Panc1 (cell line): ENCODE data around the gene SLC44A1. TPM values are rescaled to one million over a fixed set of nuclear protein-coding genes. Genes with fewer than 3 reads are reported as not detected.

Experiments used
- ATAC-seq: fragments of 200-7000 bp; cut with Tn5 transposase; 2 replicates; pipeline ENCODE4 v1.9.1; 2020; ENCODE audit warnings: mild to moderate bottlenecking, moderate library complexity
- BruUV-seq: library from RNA; stranded (reverse); fragments of 400-500 nt; replicated peaks from 2 replicates; lab custom pipeline; 2021; lab: Mats Ljungman, UMichigan
- CTCF ChIA-PET: fragments of 300-600 bp; sonication (Branson Sonifier 250); formaldehyde crosslinking; loops from one replicate; lab custom pipeline; 2022; ENCODE audit warnings: antibody characterized with exemption; lab: Charles Lee
- POLR2A ChIA-PET: fragments of 300-600 bp; sonication (Branson Sonifier 250); formaldehyde crosslinking; loops from one replicate; lab custom pipeline; 2022; ENCODE audit warnings: antibody characterized with exemption; lab: Charles Lee
- DNase-seq: peaks from one replicate; pipeline ENCODE4 v3.0.0-alpha.2; 2010; ENCODE audit warnings: low read depth, low spot score
- H3K27ac ChIP-seq: 2 replicates; pipeline ENCODE4 v1.5.1; 2011; ENCODE audit warnings: mild to moderate bottlenecking, low read length, inconsistent platforms
- H3K27me3 ChIP-seq: fragments of 200-500 bp; sonication (Bioruptor generic); 2 replicates; pipeline ENCODE4 v1.6.0; 2014; ENCODE audit warnings: low read length, inconsistent platforms; ENCODE audit not compliant: control insufficient read depth, insufficient read depth
- H3K36me3 ChIP-seq: fragments of 200-500 bp; sonication (Bioruptor generic); 2 replicates; pipeline ENCODE4 v1.5.1; 2014; ENCODE audit warnings: inconsistent platforms, mild to moderate bottlenecking, low read length, moderate library complexity; ENCODE audit not compliant: control insufficient read depth, insufficient read depth
- H3K4me1 ChIP-seq: 2 replicates; pipeline ENCODE4 v1.5.1; 2011; ENCODE audit warnings: inconsistent platforms, mild to moderate bottlenecking, low read length, moderate library complexity; ENCODE audit not compliant: control insufficient read depth, insufficient read depth
- H3K4me3 ChIP-seq, 2 experiments: 2 replicates each; pipeline ENCODE4 v1.5.1; 2011 to 2012; ENCODE audit warnings: low read depth in 2 of 2, low read length in 2 of 2, mild to moderate bottlenecking in 2 of 2, inconsistent platforms in 1 of 2, moderate library complexity in 1 of 2
- H3K9me3 ChIP-seq: fragments of 200-500 bp; sonication (Bioruptor generic); 2 replicates; pipeline ENCODE4 v1.5.1; 2014; ENCODE audit warnings: low read depth, mild to moderate bottlenecking, inconsistent platforms, low read length, moderate library complexity; ENCODE audit not compliant: control insufficient read depth, insufficient read depth
- CTCF ChIP-seq: fragments of 450-650 bp; IDR thresholded peaks from 2 replicates; pipeline ENCODE4 v1.5.1; 2017; ENCODE audit warnings: mild to moderate bottlenecking
- POLR2AphosphoS5 ChIP-seq: IDR thresholded peaks from 2 replicates; pipeline ENCODE4 v1.6.1; 2012; ENCODE audit warnings: mild to moderate bottlenecking, low read depth, low read length, moderate library complexity
- SIN3A ChIP-seq: IDR thresholded peaks from 2 replicates; pipeline ENCODE4 v1.6.1; 2012; ENCODE audit warnings: low read depth, mild to moderate bottlenecking, low read length, moderate library complexity, borderline replicate concordance; ENCODE audit not compliant: insufficient read depth
- TCF7L2 ChIP-seq: IDR thresholded peaks from 2 replicates; pipeline ENCODE4 v1.6.1; 2011; ENCODE audit warnings: mild to moderate bottlenecking, low read depth, low read length, inconsistent platforms
- in situ Hi-C: cut with HindIII; loops from 2 replicates; pipeline ENCODE4 v1.10.0; 2016; ENCODE audit warnings: low sequenced_read_pairs, low pct_unique_long_range_greater_than_20kb
- intact Hi-C: fragments of 100-400 bp; cut with micrococcal nuclease; formaldehyde crosslinking; loops from one replicate; pipeline ENCODE4 v1.10.0; 2022; ENCODE audit not compliant: unreplicated experiment
- total RNA-seq: library from RNA; stranded (reverse); gene quantifications from one replicate; pipeline ENCODE4 v1.2.1, GENCODE V29; 2021; ENCODE audit not compliant: unreplicated experiment
- TF ChIP-seq, protein P1 (sequence below), 2 experiments: IDR thresholded peaks; 2 replicates each; pipeline ENCODE4 v1.6.1; 2011 to 2012; ENCODE audit warnings: low read depth in 2 of 2, control low read depth in 1 of 2, low read length in 1 of 2, mild to moderate bottlenecking in 1 of 2, moderate library complexity in 1 of 2; ENCODE audit not compliant: insufficient read depth in 1 of 2

Gene SLC44A1
- total RNA-seq, 1 experiment from 2014 or later = 8.7 TPM

GRCh38 chr9:105449081-105449480, 204.6 kb downstream of the SLC44A1 start:
- CTCF ChIA-PET = no interaction called here
- Histone ChIP-seq H3K9me3 (no peaks in the 10 kb centered on the region), H3K4me1 (no peaks in the 10 kb centered on the region), H3K36me3 (0 out of 2 replicates have a peak, but pooled peaks cover 3% of the 10 kb centered on the region), H3K4me3 (peak overlapping the region; percentile 71 to 76), H3K27me3 (no peaks in the 10 kb centered on the region), H3K27ac (peak overlapping the region; percentile 92; the same call in 1 of the 2 replicates)
- no peak for ATAC-seq
- in situ Hi-C loops = no loop called here
- intact Hi-C loops = no loop called here
- DNase-seq = no peak
- POLR2A ChIA-PET = no interaction called here
- TSS peak; percentile 72 for BruUV-seq
- no peak for TF ChIP-seq POLR2AphosphoS5
- no peak for TF ChIP-seq TCF7L2
- no peak for TF ChIP-seq SIN3A
- TF ChIP-seq, protein P1, sequence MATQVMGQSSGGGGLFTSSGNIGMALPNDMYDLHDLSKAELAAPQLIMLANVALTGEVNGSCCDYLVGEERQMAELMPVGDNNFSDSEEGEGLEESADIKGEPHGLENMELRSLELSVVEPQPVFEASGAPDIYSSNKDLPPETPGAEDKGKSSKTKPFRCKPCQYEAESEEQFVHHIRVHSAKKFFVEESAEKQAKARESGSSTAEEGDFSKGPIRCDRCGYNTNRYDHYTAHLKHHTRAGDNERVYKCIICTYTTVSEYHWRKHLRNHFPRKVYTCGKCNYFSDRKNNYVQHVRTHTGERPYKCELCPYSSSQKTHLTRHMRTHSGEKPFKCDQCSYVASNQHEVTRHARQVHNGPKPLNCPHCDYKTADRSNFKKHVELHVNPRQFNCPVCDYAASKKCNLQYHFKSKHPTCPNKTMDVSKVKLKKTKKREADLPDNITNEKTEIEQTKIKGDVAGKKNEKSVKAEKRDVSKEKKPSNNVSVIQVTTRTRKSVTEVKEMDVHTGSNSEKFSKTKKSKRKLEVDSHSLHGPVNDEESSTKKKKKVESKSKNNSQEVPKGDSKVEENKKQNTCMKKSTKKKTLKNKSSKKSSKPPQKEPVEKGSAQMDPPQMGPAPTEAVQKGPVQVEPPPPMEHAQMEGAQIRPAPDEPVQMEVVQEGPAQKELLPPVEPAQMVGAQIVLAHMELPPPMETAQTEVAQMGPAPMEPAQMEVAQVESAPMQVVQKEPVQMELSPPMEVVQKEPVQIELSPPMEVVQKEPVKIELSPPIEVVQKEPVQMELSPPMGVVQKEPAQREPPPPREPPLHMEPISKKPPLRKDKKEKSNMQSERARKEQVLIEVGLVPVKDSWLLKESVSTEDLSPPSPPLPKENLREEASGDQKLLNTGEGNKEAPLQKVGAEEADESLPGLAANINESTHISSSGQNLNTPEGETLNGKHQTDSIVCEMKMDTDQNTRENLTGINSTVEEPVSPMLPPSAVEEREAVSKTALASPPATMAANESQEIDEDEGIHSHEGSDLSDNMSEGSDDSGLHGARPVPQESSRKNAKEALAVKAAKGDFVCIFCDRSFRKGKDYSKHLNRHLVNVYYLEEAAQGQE (IDR thresholded peaks at IDR 0.05; ENCODE audit: insufficient read depth in 1 of 2, low read depth in 2 of 2, low read length in 1 of 2) = no peak
- no peak for TF ChIP-seq CTCF

GRCh38 chr9:105452185-105452584, 207.7 kb downstream of the SLC44A1 start:
- no peaks in the 10 kb centered on the region; the same call in 1 of the 2 replicates for H3K9me3 ChIP-seq
- 0 out of 2 replicates have a peak, but pooled peaks cover 3% of the 10 kb centered on the region for H3K36me3 ChIP-seq
- DNase-seq = no peak
- ChIA-PET POLR2A (no interaction called here), CTCF (no interaction called here)
- no peaks in the 10 kb centered on the region for H3K4me1 ChIP-seq
- no TSS peak for BruUV-seq
- in situ Hi-C loops = no loop called here
- intact Hi-C loops = no loop called here
- no peak overlapping the region for H3K4me3 ChIP-seq
- no peaks in the 10 kb centered on the region for H3K27me3 ChIP-seq
- no peak for ATAC-seq
- no peak overlapping the region for H3K27ac ChIP-seq
- no peak for TF ChIP-seq SIN3A
- TF ChIP-seq, protein P1 (IDR thresholded peaks at IDR 0.05; ENCODE audit: insufficient read depth in 1 of 2, low read depth in 2 of 2, low read length in 1 of 2) = no peak
- TF ChIP-seq TCF7L2 = no peak
- TF ChIP-seq POLR2AphosphoS5 = no peak
- TF ChIP-seq CTCF = no peak
